NCI-H510A treated with DMSO at 0.1 percent for 48 hours (cell line): ENCODE results near the gene HSPG2.

Source experiments
- DNase-seq: peaks from one replicate; lab custom pipeline; 2025; lab: John Stamatoyannopoulos, UW

The HSPG2 gene

GRCh38 chr1:21879928-21880618, 57.0 kb downstream of the HSPG2 start:
- DNase-seq = no peak

- no peak for DNase-seq
Observed at GRCh38 chr1:21878840-21879478, 58.2 kb downstream of the HSPG2 start.

- no peak for DNase-seq
Observed at GRCh38 chr1:21878009-21878773, 58.9 kb downstream of the HSPG2 start.

- no peak for DNase-seq
Observed at GRCh38 chr1:21876267-21876666, 60.8 kb downstream of the HSPG2 start.

GRCh38 chr1:21875621-21876063, 61.5 kb downstream of the HSPG2 start:
- DNase-seq = no peak

GRCh38 chr1:21874778-21875547, 62.1 kb downstream of the HSPG2 start:
- no peak for DNase-seq

GRCh38 chr1:21874328-21874727, 62.8 kb downstream of the HSPG2 start:
- DNase-seq = peak; percentile 66

GRCh38 chr1:21873761-21874160, 63.3 kb downstream of the HSPG2 start:
- DNase-seq = no peak

GRCh38 chr1:21873174-21873573, 63.9 kb downstream of the HSPG2 start:
- no peak for DNase-seq

GRCh38 chr1:21872445-21873079, 64.5 kb downstream of the HSPG2 start:
- DNase-seq = no peak

GRCh38 chr1:21871943-21872342, 65.2 kb downstream of the HSPG2 start:
- DNase-seq = no peak

- no peak for DNase-seq
Observed at GRCh38 chr1:21870611-21871010, 66.5 kb downstream of the HSPG2 start.

- DNase-seq = peak; percentile 39
Observed at GRCh38 chr1:21869620-21870121, 67.4 kb downstream of the HSPG2 start.

GRCh38 chr1:21868941-21869454, 68.1 kb downstream of the HSPG2 start:
- peak; percentile 59 for DNase-seq

GRCh38 chr1:21868482-21868881, 68.6 kb downstream of the HSPG2 start:
- no peak for DNase-seq

- peak; percentile 15 for DNase-seq
Observed at GRCh38 chr1:21867451-21867996, 69.6 kb downstream of the HSPG2 start.

- DNase-seq = no peak
Observed at GRCh38 chr1:21866707-21867043, 70.4 kb downstream of the HSPG2 start.

- DNase-seq = peak; percentile 57
Observed at GRCh38 chr1:21865943-21866706, 71.0 kb downstream of the HSPG2 start.

GRCh38 chr1:21865609-21865942, 71.5 kb downstream of the HSPG2 start:
- no peak for DNase-seq

GRCh38 chr1:21864730-21865129, 72.4 kb downstream of the HSPG2 start:
- no peak for DNase-seq
